Measurements from ENCODE around the gene FOLR3. TPM values are rescaled to one million over a fixed set of nuclear protein-coding genes. Genes with fewer than 3 reads are reported as not detected.

The FOLR3 gene
- total and polyA plus RNA-seq, 9 of the 15 experiments (the other 6 are each of a cell fraction or from before 2014, with no cell fraction given) = not detected

DNA sequence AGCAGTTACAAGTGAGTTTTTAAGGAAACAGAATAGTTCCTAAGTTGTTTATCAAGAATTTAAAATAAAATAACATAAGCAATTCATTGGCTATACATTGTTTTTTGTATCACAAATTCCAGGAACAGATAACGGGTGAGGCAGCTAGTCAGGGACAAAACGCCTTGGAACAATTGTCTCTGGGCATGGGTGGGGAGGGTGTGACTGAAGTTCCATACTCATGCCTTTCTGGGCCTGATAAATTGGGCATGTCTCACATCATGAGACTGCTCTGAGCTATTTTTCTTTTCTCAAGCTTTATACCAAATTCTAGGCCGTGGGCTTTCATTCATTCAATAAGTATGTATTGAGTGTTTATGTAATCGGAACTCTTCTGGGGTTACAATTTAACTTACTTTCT is 21.6 kb downstream of the FOLR3 start:
- H3K4me1 ChIP-seq (replicated peaks in 1 of 2; ENCODE audit: control insufficient read depth in 2 of 2, insufficient read depth in 2 of 2, low read length in 2 of 2) = peaks cover 3 to 22% of the 10 kb centered on the region in 2 experiments; a peak in 4 of 5 replicates
- H3K9me1 ChIP-seq (ENCODE audit: control insufficient read depth, insufficient read depth, low read length) = no peaks in the 10 kb centered on the region
- CTCF ChIA-PET (ENCODE audit: low intra/inter-chr PET ratio) = no interaction called here
- POLR2A ChIA-PET = no interaction called here
- H3K4me2 ChIP-seq (ENCODE audit: insufficient read depth, low read length) = no peak overlapping the region
- intact Hi-C loops (cut with micrococcal nuclease) (no loop called here), in situ Hi-C loops (cut with MboI) (no loop called here)
- H3K27ac ChIP-seq (ENCODE audit: extremely low read depth, low read depth, low read length) = no peak overlapping the region
- H3K4me3 ChIP-seq = no peak overlapping the region
- no peak overlapping the region for H2AFZ ChIP-seq (ENCODE audit: low read depth, low read length)
- no peaks in the 10 kb centered on the region for H4K20me1 ChIP-seq (replicated peaks; ENCODE audit: control insufficient read depth, insufficient read depth, low read length)
- no peaks in the 10 kb centered on the region for H3K79me2 ChIP-seq (ENCODE audit: control insufficient read depth, insufficient read depth, low read length)
- TF ChIP-seq STAG1 (CRISPR knock-in tag; IDR thresholded peaks at IDR 0.05; ENCODE audit: borderline replicate concordance) (no peak), ZNF76 (CRISPR knock-in tag; IDR thresholded peaks at IDR 0.05; ENCODE audit: borderline replicate concordance) (no peak), ZNF253 (CRISPR knock-in tag; conservative IDR thresholded peaks at IDR 0.05) (no peak), KLF13 (tag; IDR thresholded peaks at IDR 0.05; ENCODE audit: borderline replicate concordance, low read depth) (no peak), ZNF57 (CRISPR knock-in tag; IDR thresholded peaks at IDR 0.05) (no peak), ZNF124 (CRISPR knock-in tag; IDR thresholded peaks at IDR 0.05) (no peak), PTBP1 (IDR thresholded peaks at IDR 0.05; ENCODE audit: low read depth, low read length) (no peak)
- FAIRE-seq = no peak
- DNase-seq (ENCODE audit: extremely low read depth in 1 of 4, low spot score in 3 of 4) = no peak
- ATAC-seq = no peak
- WGBS (ENCODE audit: insufficient coverage, low coverage, missing lambda C conversion rate) = 39% methylated on average over 4 of the region's 4 CpGs
- no peaks in the 10 kb centered on the region for H3K9me3 ChIP-seq (replicated peaks; ENCODE audit: control insufficient read depth, insufficient read depth, low read depth, low read length)
- H3K27me3 ChIP-seq (ENCODE audit: control insufficient read depth in 2 of 2, insufficient read depth in 2 of 2, low read length in 2 of 2) = no peaks in the 10 kb centered on the region; a peak in 1 of 5 replicates
- BruUV-seq (replicated peaks) = no TSS peak
- no peaks in the 10 kb centered on the region for H3K36me3 ChIP-seq (ENCODE audit: control insufficient read depth, insufficient read depth, low read length)
- no peak overlapping the region for H3K9ac ChIP-seq (ENCODE audit: insufficient read depth in 1 of 2, low read depth in 2 of 2, low read length in 2 of 2)

DNA sequence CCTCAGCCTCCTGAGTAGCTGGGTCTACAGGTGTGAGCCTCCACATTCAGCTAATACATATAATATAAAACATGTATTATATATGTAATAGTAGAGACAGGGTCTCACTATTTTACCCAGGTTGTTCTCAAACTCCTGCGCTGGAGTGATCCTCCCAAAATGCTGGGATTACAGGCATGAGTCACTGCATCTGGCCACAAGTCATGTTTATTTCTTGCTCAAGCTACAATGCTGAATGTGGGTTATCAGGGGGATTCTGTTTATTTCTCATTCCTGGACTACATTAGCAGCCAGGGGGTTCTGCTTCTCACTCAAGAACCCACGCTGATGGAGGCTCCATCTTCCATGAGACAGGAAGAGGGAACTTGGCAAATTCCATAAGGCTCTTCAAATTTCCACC is 24.8 kb downstream of the FOLR3 start:
- no TSS peak for BruUV-seq (replicated peaks)
- TF ChIP-seq BACH1 (tag; IDR thresholded peaks at IDR 0.05) = no peak
- TF ChIP-seq, protein P1, sequence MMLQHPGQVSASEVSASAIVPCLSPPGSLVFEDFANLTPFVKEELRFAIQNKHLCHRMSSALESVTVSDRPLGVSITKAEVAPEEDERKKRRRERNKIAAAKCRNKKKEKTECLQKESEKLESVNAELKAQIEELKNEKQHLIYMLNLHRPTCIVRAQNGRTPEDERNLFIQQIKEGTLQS (IDR thresholded peaks at IDR 0.05) = 0 out of 2 replicates have a peak, but pooled peaks have one; percentile 11
- TF ChIP-seq, protein P1 (CRISPR knock-in tag; conservative IDR thresholded peaks at IDR 0.05) = no peak
- CTCF ChIA-PET (ENCODE audit: low intra/inter-chr PET ratio) = no interaction called here
- Histone ChIP-seq H3K4me1 (replicated peaks in 1 of 2; ENCODE audit: control insufficient read depth in 2 of 2, insufficient read depth in 2 of 2, low read length in 2 of 2) (0 out of 5 replicates have a peak, but pooled peaks cover 0 to 3% of the 10 kb centered on the region in 2 experiments), H3K9me3 (replicated peaks; ENCODE audit: control insufficient read depth, insufficient read depth, low read depth, low read length) (0 out of 2 replicates have a peak, but pooled peaks cover 2% of the 10 kb centered on the region), H3K4me3 (no peak overlapping the region), H3K4me2 (ENCODE audit: insufficient read depth, low read length) (no peak overlapping the region), H3K27ac (ENCODE audit: extremely low read depth, low read depth, low read length) (no peak overlapping the region), H2AFZ (ENCODE audit: low read depth, low read length) (no peak overlapping the region), H3K79me2 (ENCODE audit: control insufficient read depth, insufficient read depth, low read length) (no peaks in the 10 kb centered on the region), H3K27me3 (ENCODE audit: control insufficient read depth in 2 of 2, insufficient read depth in 2 of 2, low read length in 2 of 2) (no peaks in the 10 kb centered on the region; a peak in 1 of 5 replicates), H4K20me1 (replicated peaks; ENCODE audit: control insufficient read depth, insufficient read depth, low read length) (no peaks in the 10 kb centered on the region), H3K9me1 (ENCODE audit: control insufficient read depth, insufficient read depth, low read length) (no peaks in the 10 kb centered on the region), H3K36me3 (ENCODE audit: control insufficient read depth, insufficient read depth, low read length) (no peaks in the 10 kb centered on the region), H3K9ac (ENCODE audit: insufficient read depth in 1 of 2, low read depth in 2 of 2, low read length in 2 of 2) (no peak overlapping the region)
- 3% methylated on average over 2 of the region's 2 CpGs for WGBS (ENCODE audit: insufficient coverage, low coverage, missing lambda C conversion rate)
- DNase-seq (ENCODE audit: extremely low read depth in 1 of 4, low spot score in 3 of 4) (no peak), FAIRE-seq (no peak), ATAC-seq (no peak)
- in situ Hi-C loops (cut with MboI) = no loop called here
- POLR2A ChIA-PET = interaction anchor here (0.6 to 0.8 kb wide), 2 partner anchors 11 to 440 kb away, joined by 3 read pairs; no protein-coding TSS in a partner anchor
- intact Hi-C loops (cut with micrococcal nuclease) = no loop called here
